ENCODE data around the gene IFI27L1.

Gene IFI27L1

GRCh38 chr14:94079891-94080620, 1.1 kb upstream of the IFI27L1 start:
- no peak for DNase-seq (ENCODE audit: low read depth, low spot score)

GRCh38 chr14:94081386-94081820, 293 bp downstream of the IFI27L1 start:
- DNase-seq (ENCODE audit: low read depth, low spot score): no peak

GRCh38 chr14:94087891-94088290, 6.8 kb downstream of the IFI27L1 start:
- no peak for DNase-seq (ENCODE audit: low read depth, low spot score)

- no peak for DNase-seq (ENCODE audit: low read depth, low spot score)
Observed at GRCh38 chr14:94088516-94088915, 7.4 kb downstream of the IFI27L1 start.

GRCh38 chr14:94089479-94089878, 8.4 kb downstream of the IFI27L1 start:
- no peak for DNase-seq (ENCODE audit: low read depth, low spot score)

GRCh38 chr14:94093418-94093817, 12.3 kb downstream of the IFI27L1 start:
- DNase-seq (ENCODE audit: low read depth, low spot score): no peak

- DNase-seq (ENCODE audit: low read depth, low spot score): no peak
Observed at GRCh38 chr14:94097091-94097490, 16.0 kb downstream of the IFI27L1 start.

- DNase-seq (ENCODE audit: low read depth, low spot score): no peak
Observed at GRCh38 chr14:94098326-94098992, 17.3 kb downstream of the IFI27L1 start.

GRCh38 chr14:94099006-94099405, 17.9 kb downstream of the IFI27L1 start:
- DNase-seq (ENCODE audit: low read depth, low spot score): no peak

- DNase-seq (ENCODE audit: low read depth, low spot score): no peak
Observed at GRCh38 chr14:94100847-94101246, 19.7 kb downstream of the IFI27L1 start.

GRCh38 chr14:94101748-94102147, 20.6 kb downstream of the IFI27L1 start:
- DNase-seq (ENCODE audit: low read depth, low spot score): no peak

- no peak for DNase-seq (ENCODE audit: low read depth, low spot score)
Observed at GRCh38 chr14:94102768-94103482, 21.8 kb downstream of the IFI27L1 start.

- DNase-seq (ENCODE audit: low read depth, low spot score): no peak
Observed at GRCh38 chr14:94103554-94104150, 22.5 kb downstream of the IFI27L1 start.

- no peak for DNase-seq (ENCODE audit: low read depth, low spot score)
Observed at GRCh38 chr14:94104731-94105130, 23.6 kb downstream of the IFI27L1 start.

GRCh38 chr14:94109915-94110250, 28.8 kb downstream of the IFI27L1 start:
- DNase-seq (ENCODE audit: low read depth, low spot score): no peak

- DNase-seq (ENCODE audit: low read depth, low spot score): no peak
Observed at GRCh38 chr14:94110552-94111181, 29.6 kb downstream of the IFI27L1 start, which contains the start of gene IFI27. Gene IFI27 (plus strand): TSS chr14:94110736.

- no peak for DNase-seq (ENCODE audit: low read depth, low spot score)
Observed at GRCh38 chr14:94111276-94112095, 30.4 kb downstream of the IFI27L1 start.

GRCh38 chr14:94112513-94113063, 31.5 kb downstream of the IFI27L1 start:
- DNase-seq (ENCODE audit: low read depth, low spot score): no peak

GRCh38 chr14:94113073-94113472, 32.0 kb downstream of the IFI27L1 start:
- no peak for DNase-seq (ENCODE audit: low read depth, low spot score)

GRCh38 chr14:94113490-94113889, 32.4 kb downstream of the IFI27L1 start:
- DNase-seq (ENCODE audit: low read depth, low spot score): no peak
